Raji (cell line): Measurements from ENCODE around the gene FGF14.

Source experiments
- POLR2A ChIP-seq: IDR thresholded peaks from 2 replicates; pipeline ENCODE4 v1.6.1; 2011; ENCODE audit warnings: low read depth, low read length, control low read depth; ENCODE audit not compliant: insufficient read depth

Gene FGF14

GRCh38 chr13:101739382-101740178, 662.3 kb downstream of the FGF14 start:
- TF ChIP-seq POLR2A = no peak

- TF ChIP-seq POLR2A = no peak
Measured at GRCh38 chr13:101738336-101738735, 663.5 kb downstream of the FGF14 start.

GRCh38 chr13:101736566-101736965, 665.3 kb downstream of the FGF14 start:
- TF ChIP-seq POLR2A = no peak

GRCh38 chr13:101730420-101731000, 671.3 kb downstream of the FGF14 start:
- TF ChIP-seq POLR2A = no peak

- no peak for TF ChIP-seq POLR2A
Measured at GRCh38 chr13:101728615-101729014, 673.2 kb downstream of the FGF14 start.

GRCh38 chr13:101728021-101728420, 673.8 kb downstream of the FGF14 start:
- no peak for TF ChIP-seq POLR2A

- TF ChIP-seq POLR2A = no peak
Measured at GRCh38 chr13:101727118-101727517, 674.7 kb downstream of the FGF14 start.

- TF ChIP-seq POLR2A = no peak
Measured at GRCh38 chr13:101726681-101727080, 675.2 kb downstream of the FGF14 start.

- TF ChIP-seq POLR2A = no peak
Measured at GRCh38 chr13:101718496-101718895, 683.4 kb downstream of the FGF14 start.

- no peak for TF ChIP-seq POLR2A
Measured at GRCh38 chr13:101717353-101717752, 684.5 kb downstream of the FGF14 start.

- no peak for TF ChIP-seq POLR2A
Measured at GRCh38 chr13:101714195-101714594, 687.7 kb downstream of the FGF14 start.

- no peak for TF ChIP-seq POLR2A
Measured at GRCh38 chr13:101712026-101712348, 689.9 kb downstream of the FGF14 start.

GRCh38 chr13:101711307-101712025, 690.4 kb downstream of the FGF14 start:
- TF ChIP-seq POLR2A = no peak

GRCh38 chr13:101709952-101710351, 691.9 kb downstream of the FGF14 start:
- TF ChIP-seq POLR2A = no peak

GRCh38 chr13:101708115-101708514, 693.7 kb downstream of the FGF14 start:
- no peak for TF ChIP-seq POLR2A

GRCh38 chr13:101707659-101708058, 694.2 kb downstream of the FGF14 start:
- TF ChIP-seq POLR2A = no peak
